Upper lobe of left lung (tissue), 4 donors: ENCODE measurements around the gene PLXNA2.

Experiments used
- POLR2A ChIP-seq, 4 donors: fragments of 450-650 bp; IDR thresholded peaks; one replicate each; pipeline ENCODE4 v1.5.1; 2016 to 2017; ENCODE audit warnings: antibody characterized with exemption in 4 of 4, mild to moderate bottlenecking in 2 of 4
- TF ChIP-seq, protein P1 (sequence below), 6 experiments: fragments of 450-650 bp in 4 of 6; fragments of 200-600 bp in 2 of 6; sonication (generic) in 2 of 6; IDR thresholded peaks; one replicate each; pipeline ENCODE4 v1.5.1; 2016 to 2019; ENCODE audit warnings: antibody characterized with exemption in 6 of 6

DNA sequence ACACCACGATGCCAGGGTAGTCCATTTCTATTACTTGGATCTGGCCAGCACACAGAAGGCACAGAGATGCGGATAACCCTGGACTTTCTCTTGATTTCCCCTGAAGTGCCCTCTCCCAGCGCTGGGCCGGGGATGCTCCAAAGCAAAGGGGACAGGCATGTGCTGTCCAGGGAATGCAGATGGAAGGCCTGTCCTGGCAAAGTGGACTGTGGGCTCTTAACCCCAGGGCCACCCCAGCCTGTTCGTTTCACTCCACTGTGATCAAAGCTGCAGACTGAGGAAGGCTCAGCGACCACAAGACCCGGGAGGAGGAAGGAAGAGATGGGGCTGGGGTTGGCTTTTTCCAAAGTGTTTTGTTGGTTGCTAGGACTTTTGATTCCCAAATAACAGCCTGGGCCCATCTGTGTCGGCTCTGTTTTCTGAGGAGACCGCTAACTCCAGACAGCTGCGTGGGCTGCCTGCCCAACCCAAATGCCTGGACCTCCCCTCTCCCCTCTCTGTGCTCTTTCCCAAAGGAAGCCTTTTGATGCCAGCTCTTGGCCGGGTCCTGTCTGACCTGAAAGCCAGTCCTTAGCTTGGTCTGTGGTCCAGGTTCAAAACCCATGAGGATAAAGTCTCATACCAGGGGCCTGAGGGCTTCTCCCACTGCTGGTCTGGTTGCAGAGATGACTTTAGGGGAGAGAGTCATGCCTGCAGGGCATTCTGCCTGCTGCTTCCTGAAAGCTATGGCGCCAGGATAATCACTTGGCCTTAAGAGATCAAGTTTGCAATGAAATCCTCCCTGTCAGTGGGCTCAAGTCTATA lies 213.7 kb downstream of the PLXNA2 start:
- no peak for TF ChIP-seq POLR2A (IDR thresholded peaks at IDR 0.05)
- TF ChIP-seq, protein P1, sequence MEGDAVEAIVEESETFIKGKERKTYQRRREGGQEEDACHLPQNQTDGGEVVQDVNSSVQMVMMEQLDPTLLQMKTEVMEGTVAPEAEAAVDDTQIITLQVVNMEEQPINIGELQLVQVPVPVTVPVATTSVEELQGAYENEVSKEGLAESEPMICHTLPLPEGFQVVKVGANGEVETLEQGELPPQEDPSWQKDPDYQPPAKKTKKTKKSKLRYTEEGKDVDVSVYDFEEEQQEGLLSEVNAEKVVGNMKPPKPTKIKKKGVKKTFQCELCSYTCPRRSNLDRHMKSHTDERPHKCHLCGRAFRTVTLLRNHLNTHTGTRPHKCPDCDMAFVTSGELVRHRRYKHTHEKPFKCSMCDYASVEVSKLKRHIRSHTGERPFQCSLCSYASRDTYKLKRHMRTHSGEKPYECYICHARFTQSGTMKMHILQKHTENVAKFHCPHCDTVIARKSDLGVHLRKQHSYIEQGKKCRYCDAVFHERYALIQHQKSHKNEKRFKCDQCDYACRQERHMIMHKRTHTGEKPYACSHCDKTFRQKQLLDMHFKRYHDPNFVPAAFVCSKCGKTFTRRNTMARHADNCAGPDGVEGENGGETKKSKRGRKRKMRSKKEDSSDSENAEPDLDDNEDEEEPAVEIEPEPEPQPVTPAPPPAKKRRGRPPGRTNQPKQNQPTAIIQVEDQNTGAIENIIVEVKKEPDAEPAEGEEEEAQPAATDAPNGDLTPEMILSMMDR (IDR thresholded peaks at IDR 0.05): no peak
